Astrocyte (in vitro differentiated cells and primary cell): ENCODE results near the gene HMGXB3.

Source experiments
- EZH2 ChIP-seq: IDR thresholded peaks from 2 replicates; pipeline ENCODE4 v1.6.1; 2012; ENCODE audit warnings: mild to moderate bottlenecking, low read length, inconsistent platforms; ENCODE audit not compliant: insufficient read depth
- TF ChIP-seq, protein P1 (sequence below): IDR thresholded peaks from 2 replicates; pipeline ENCODE4 v1.5.1; 2011; ENCODE audit warnings: low read depth, mild to moderate bottlenecking, inconsistent platforms, low read length, moderate library complexity; ENCODE audit not compliant: insufficient read depth

DNA sequence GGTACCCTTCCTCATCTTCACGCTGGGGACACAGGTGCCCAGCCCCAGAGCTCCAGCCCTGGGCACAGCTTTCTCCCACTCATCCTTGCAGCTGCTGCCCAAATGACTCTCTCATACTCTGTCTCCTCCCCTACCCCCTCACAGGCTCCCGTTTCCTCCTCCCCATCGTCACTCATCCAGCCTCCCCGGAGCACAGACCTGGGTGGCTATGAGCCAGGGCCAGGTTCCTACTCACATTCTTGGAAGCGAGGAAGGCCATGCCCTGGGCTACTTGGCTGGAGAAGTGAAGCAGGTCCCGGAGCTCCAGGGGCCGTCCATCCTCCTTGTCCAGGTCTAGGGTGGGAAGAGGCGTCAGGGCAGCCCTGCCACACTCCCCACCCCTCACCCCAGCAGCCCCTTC, 56.5 kb downstream of the HMGXB3 start:
- TF ChIP-seq, protein P1, sequence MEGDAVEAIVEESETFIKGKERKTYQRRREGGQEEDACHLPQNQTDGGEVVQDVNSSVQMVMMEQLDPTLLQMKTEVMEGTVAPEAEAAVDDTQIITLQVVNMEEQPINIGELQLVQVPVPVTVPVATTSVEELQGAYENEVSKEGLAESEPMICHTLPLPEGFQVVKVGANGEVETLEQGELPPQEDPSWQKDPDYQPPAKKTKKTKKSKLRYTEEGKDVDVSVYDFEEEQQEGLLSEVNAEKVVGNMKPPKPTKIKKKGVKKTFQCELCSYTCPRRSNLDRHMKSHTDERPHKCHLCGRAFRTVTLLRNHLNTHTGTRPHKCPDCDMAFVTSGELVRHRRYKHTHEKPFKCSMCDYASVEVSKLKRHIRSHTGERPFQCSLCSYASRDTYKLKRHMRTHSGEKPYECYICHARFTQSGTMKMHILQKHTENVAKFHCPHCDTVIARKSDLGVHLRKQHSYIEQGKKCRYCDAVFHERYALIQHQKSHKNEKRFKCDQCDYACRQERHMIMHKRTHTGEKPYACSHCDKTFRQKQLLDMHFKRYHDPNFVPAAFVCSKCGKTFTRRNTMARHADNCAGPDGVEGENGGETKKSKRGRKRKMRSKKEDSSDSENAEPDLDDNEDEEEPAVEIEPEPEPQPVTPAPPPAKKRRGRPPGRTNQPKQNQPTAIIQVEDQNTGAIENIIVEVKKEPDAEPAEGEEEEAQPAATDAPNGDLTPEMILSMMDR = no peak
- TF ChIP-seq EZH2 = no peak
